HCT116 (cell line): ENCODE measurements around the gene MCOLN1. TPM values are rescaled to one million over a fixed set of nuclear protein-coding genes. Genes with fewer than 3 reads are reported as not detected.

ENCODE experiments used
- ATAC-seq: fragments of 200-7000 bp; cut with Tn5 transposase; 2 replicates; pipeline ENCODE4 v1.9.1; 2020; ENCODE audit warnings: mild to moderate bottlenecking, moderate library complexity
- Bru-seq: library from RNA; stranded (reverse); fragments of 400-500 nt; gene quantifications from one replicate; lab custom pipeline; 2021; lab: Mats Ljungman, UMichigan
- BruChase-seq, 2 experiments: library from RNA; stranded (reverse); fragments of 400-500 nt; gene quantifications; one replicate each; lab custom pipeline; 2021; lab: Mats Ljungman, UMichigan
- BruUV-seq: library from RNA; stranded (reverse); fragments of 400-500 nt; replicated peaks from 2 replicates; lab custom pipeline; 2021; lab: Mats Ljungman, UMichigan
- CTCF ChIA-PET: fragments of 300-600 bp; sonication (Branson Sonifier 250); formaldehyde crosslinking; loops from one replicate; lab custom pipeline; 2021; ENCODE audit warnings: antibody characterized with exemption; lab: Charles Lee
- POLR2A ChIA-PET: fragments of 300-600, 350-600 bp; sonication (Branson Sonifier 250); formaldehyde crosslinking; loops from one replicate; lab custom pipeline; 2021; ENCODE audit warnings: antibody characterized with exemption; lab: Charles Lee
- RAD21 ChIA-PET, 2 experiments: fragments of 300-600 bp; sonication (Branson Sonifier 250); formaldehyde crosslinking; loops; one replicate each; lab custom pipeline; 2023; ENCODE audit warnings: low total read pairs in 2 of 2; ENCODE audit not compliant: uncharacterized antibody in 2 of 2, unreplicated experiment in 2 of 2, low non-redundant PET in 1 of 2; lab: Charles Lee
- DNase-seq: peaks from one replicate; pipeline ENCODE4 v3.0.0-alpha.2; 2010; ENCODE audit warnings: low read depth, low spot score
- H2AFZ ChIP-seq: fragments of 200-600 bp; shearing (Covaris generic), sonication (generic); 2 replicates; pipeline ENCODE4 v1.6.1; 2017; ENCODE audit warnings: low read depth, mixed run types, mixed read lengths, antibody characterized with exemption, low read length; ENCODE audit not compliant: poor library complexity, severe bottlenecking
- H3K27ac ChIP-seq: 2 replicates; pipeline ENCODE4 v1.5.1; 2012; ENCODE audit warnings: low read depth, low read length
- H3K27me3 ChIP-seq: fragments of 200-600 bp; sonication (generic); 2 replicates; pipeline ENCODE4 v1.6.1; 2016; ENCODE audit warnings: mixed run types, low read length, mixed read lengths; ENCODE audit not compliant: insufficient read depth
- H3K36me3 ChIP-seq, 2 experiments: fragments of 200-500 bp in 1 of 2; fragments of 200-600 bp in 1 of 2; sonication (Bioruptor generic) in 1 of 2; sonication (generic) in 1 of 2; 2 replicates each; pipeline versions ENCODE4 v1.5.1 to v1.6.1; 2014 to 2016; ENCODE audit warnings: low read length in 2 of 2, inconsistent platforms in 1 of 2, mixed read lengths in 1 of 2, mixed run types in 1 of 2; ENCODE audit not compliant: insufficient read depth in 2 of 2, control insufficient read depth in 1 of 2
- H3K4me1 ChIP-seq, 2 experiments: fragments of 200-600 bp in 1 of 2; sonication (generic) in 1 of 2; 2 replicates each; pipeline versions ENCODE4 v1.5.1 to v1.6.1; 2012 to 2017; ENCODE audit warnings: low read length in 2 of 2, inconsistent platforms in 1 of 2, mild to moderate bottlenecking in 1 of 2, mixed read lengths in 1 of 2, mixed run types in 1 of 2, moderate library complexity in 1 of 2; ENCODE audit not compliant: insufficient read depth in 2 of 2, control insufficient read depth in 1 of 2
- H3K4me2 ChIP-seq: fragments of 200-600 bp; sonication (generic); 2 replicates; pipeline ENCODE4 v1.6.1; 2017; ENCODE audit warnings: mixed run types, low read length, mixed read lengths
- H3K4me3 ChIP-seq, 2 experiments: fragments of 200-600 bp in 1 of 2; sonication (generic) in 1 of 2; replicated peaks in 1 of 2; 2 replicates each; pipeline ENCODE4 v1.5.1; 2011 to 2016; ENCODE audit warnings: low read length in 2 of 2, control low read depth in 1 of 2, low read depth in 1 of 2, mild to moderate bottlenecking in 1 of 2, mixed read lengths in 1 of 2, mixed run types in 1 of 2
- H3K79me2 ChIP-seq: fragments of 200-600 bp; sonication (generic); 2 replicates; pipeline ENCODE4 v1.6.1; 2017; ENCODE audit warnings: mild to moderate bottlenecking, mixed run types, low read length, moderate library complexity, mixed read lengths; ENCODE audit not compliant: insufficient read depth
- H3K9ac ChIP-seq: fragments of 200-600 bp; sonication (generic); 2 replicates; pipeline ENCODE4 v1.6.1; 2016; ENCODE audit warnings: low read length, mixed read lengths
- H3K9me2 ChIP-seq: fragments of 200-600 bp; sonication (generic), shearing (Covaris generic); 2 replicates; pipeline ENCODE4 v1.6.1; 2017; ENCODE audit warnings: mixed run types, mild to moderate bottlenecking, moderate library complexity; ENCODE audit not compliant: insufficient read depth
- H3K9me3 ChIP-seq, 2 experiments: fragments of 200-500 bp in 1 of 2; fragments of 200-600 bp in 1 of 2; sonication (Bioruptor generic) in 1 of 2; sonication (generic) in 1 of 2; 2 replicates each; pipeline ENCODE4 v1.6.1; 2014 to 2017; ENCODE audit warnings: low read length in 2 of 2, mixed read lengths in 2 of 2, inconsistent platforms in 1 of 2, low read depth in 1 of 2, mild to moderate bottlenecking in 1 of 2, mixed run types in 1 of 2, moderate library complexity in 1 of 2; ENCODE audit not compliant: control insufficient read depth in 1 of 2, insufficient read depth in 1 of 2
- H4K20me1 ChIP-seq: fragments of 200-600 bp; sonication (generic), shearing (Covaris generic); 2 replicates; pipeline ENCODE4 v1.6.1; 2017; ENCODE audit warnings: mixed run types, mild to moderate bottlenecking, moderate library complexity; ENCODE audit not compliant: insufficient read depth
- CEBPB ChIP-seq: IDR thresholded peaks from 2 replicates; pipeline ENCODE4 v1.6.1; 2012; ENCODE audit warnings: low read depth
- EGR1 ChIP-seq: IDR thresholded peaks from 2 replicates; pipeline ENCODE4 v1.6.1; 2012; ENCODE audit warnings: low read depth
- ELF1 ChIP-seq: IDR thresholded peaks from 2 replicates; pipeline ENCODE4 v1.6.1; 2012; ENCODE audit warnings: low read depth, borderline replicate concordance
- EZH2 ChIP-seq: fragments of 200-600 bp; sonication (generic); IDR thresholded peaks from 2 replicates; pipeline ENCODE4 v1.6.1; 2017; ENCODE audit warnings: antibody characterized with exemption, mixed run types
- EZH2phosphoT487 ChIP-seq: fragments of 200-600 bp; IDR thresholded peaks from 2 replicates; pipeline ENCODE4 v1.6.1; 2018; ENCODE audit warnings: antibody characterized with exemption, borderline replicate concordance
- JUND ChIP-seq: IDR thresholded peaks from 2 replicates; pipeline ENCODE4 v1.6.1; 2012
- POLR2A ChIP-seq: IDR thresholded peaks from 2 replicates; pipeline ENCODE4 v1.7.0; 2011; ENCODE audit warnings: borderline replicate concordance; ENCODE audit not compliant: insufficient read depth, insufficient read length; ENCODE audit errors: extremely low read depth
- POLR2AphosphoS5 ChIP-seq: IDR thresholded peaks from 2 replicates; pipeline ENCODE4 v1.6.1; 2011; ENCODE audit warnings: mild to moderate bottlenecking, low read depth, low read length, moderate library complexity
- SIN3A ChIP-seq: IDR thresholded peaks from 2 replicates; pipeline ENCODE4 v1.6.1; 2012; ENCODE audit warnings: low read depth
- SP1 ChIP-seq: IDR thresholded peaks from 2 replicates; pipeline ENCODE4 v1.6.1; 2012; ENCODE audit warnings: low read depth
- SRF ChIP-seq: IDR thresholded peaks from 2 replicates; pipeline ENCODE4 v1.6.1; 2012; ENCODE audit warnings: low read depth
- TCF7L2 ChIP-seq: IDR thresholded peaks from 2 replicates; pipeline ENCODE4 v1.7.0; 2011; ENCODE audit warnings: borderline replicate concordance, inconsistent platforms; ENCODE audit not compliant: insufficient read depth, insufficient read length; ENCODE audit errors: extremely low read depth
- YY1 ChIP-seq: IDR thresholded peaks from 2 replicates; pipeline ENCODE4 v1.6.1; 2011; ENCODE audit warnings: low read length, low read depth, moderate library complexity, mild to moderate bottlenecking; ENCODE audit not compliant: insufficient replicate concordance; ENCODE audit errors: extremely low read depth
- ZNF274 ChIP-seq: fragments of 200-500 bp; sonication (Bioruptor generic); IDR thresholded peaks from 2 replicates; pipeline ENCODE4 v1.6.1; 2014; ENCODE audit warnings: mild to moderate bottlenecking, low read depth, low read length, inconsistent platforms
- intact Hi-C: fragments of 100-400 bp; cut with micrococcal nuclease; formaldehyde crosslinking; loops from 2 replicates; pipeline ENCODE4 v1.10.0; 2022
- long read RNA-seq: library from polyadenylated mRNA; unstranded; transcript quantifications from one replicate; pipeline ENCODE4 v2.0.0, GENCODE V29; 2021; ENCODE audit not compliant: unreplicated experiment
- polyA plus RNA-seq: library from polyadenylated mRNA; unstranded; fragments of >200 nt; gene quantifications from 2 replicates; pipeline ENCODE4 v1.2.1, GENCODE V29; 2012; ENCODE audit warnings: missing spikeins
- total RNA-seq: library from RNA; stranded (reverse); gene quantifications from one replicate; pipeline ENCODE4 v1.2.1, GENCODE V29; 2021; ENCODE audit not compliant: unreplicated experiment
- TF ChIP-seq, protein P1 (sequence below): IDR thresholded peaks from 2 replicates; pipeline ENCODE4 v1.6.1; 2011; ENCODE audit warnings: mild to moderate bottlenecking, low read length, moderate library complexity; ENCODE audit not compliant: insufficient replicate concordance; ENCODE audit errors: extremely low read depth
- TF ChIP-seq, protein P2 (sequence below), 3 experiments: fragments of 200-600 bp in 1 of 3; sonication (generic) in 1 of 3; IDR thresholded peaks in 2 of 3; conservative IDR thresholded peaks in 1 of 3; 2 replicates each; pipeline ENCODE4 v1.5.1; 2012 to 2017; ENCODE audit warnings: low read depth in 2 of 3, low read length in 2 of 3, antibody characterized with exemption in 1 of 3, borderline replicate concordance in 1 of 3, control low read depth in 1 of 3, mild to moderate bottlenecking in 1 of 3, mixed read lengths in 1 of 3, mixed run types in 1 of 3, moderate library complexity in 1 of 3; ENCODE audit not compliant: insufficient read depth in 1 of 3
- TF ChIP-seq, protein P3 (sequence below): IDR thresholded peaks from 2 replicates; pipeline ENCODE4 v1.6.1; 2012
- TF ChIP-seq, protein P4 (sequence below): IDR thresholded peaks from 2 replicates; pipeline ENCODE4 v1.6.1; 2012

The MCOLN1 gene
- 19.1 TPM for total RNA-seq
- polyA plus RNA-seq, result 15.5 and 19.6 TPM in 2 replicates
- percentile 41 among the genes with signal in this experiment for Bru-seq, nascent RNA
- percentile 57 among the genes with signal in this experiment for BruChase-seq, experiment 1, labeled RNA remaining after a 6-hour chase
- BruChase-seq, experiment 2, labeled RNA remaining after a 2-hour chase, result percentile 49 among the genes with signal in this experiment
- long read RNA-seq, transcript MCOLN1-201 (14 exons, 2,082 nt), result major isoform, 18 of 42 reads
- long read RNA-seq, partial matches to known transcripts, result 10 of 42 reads
- long read RNA-seq, other reads (novel, unspliced or antisense), result 12 of 42 reads

DNA sequence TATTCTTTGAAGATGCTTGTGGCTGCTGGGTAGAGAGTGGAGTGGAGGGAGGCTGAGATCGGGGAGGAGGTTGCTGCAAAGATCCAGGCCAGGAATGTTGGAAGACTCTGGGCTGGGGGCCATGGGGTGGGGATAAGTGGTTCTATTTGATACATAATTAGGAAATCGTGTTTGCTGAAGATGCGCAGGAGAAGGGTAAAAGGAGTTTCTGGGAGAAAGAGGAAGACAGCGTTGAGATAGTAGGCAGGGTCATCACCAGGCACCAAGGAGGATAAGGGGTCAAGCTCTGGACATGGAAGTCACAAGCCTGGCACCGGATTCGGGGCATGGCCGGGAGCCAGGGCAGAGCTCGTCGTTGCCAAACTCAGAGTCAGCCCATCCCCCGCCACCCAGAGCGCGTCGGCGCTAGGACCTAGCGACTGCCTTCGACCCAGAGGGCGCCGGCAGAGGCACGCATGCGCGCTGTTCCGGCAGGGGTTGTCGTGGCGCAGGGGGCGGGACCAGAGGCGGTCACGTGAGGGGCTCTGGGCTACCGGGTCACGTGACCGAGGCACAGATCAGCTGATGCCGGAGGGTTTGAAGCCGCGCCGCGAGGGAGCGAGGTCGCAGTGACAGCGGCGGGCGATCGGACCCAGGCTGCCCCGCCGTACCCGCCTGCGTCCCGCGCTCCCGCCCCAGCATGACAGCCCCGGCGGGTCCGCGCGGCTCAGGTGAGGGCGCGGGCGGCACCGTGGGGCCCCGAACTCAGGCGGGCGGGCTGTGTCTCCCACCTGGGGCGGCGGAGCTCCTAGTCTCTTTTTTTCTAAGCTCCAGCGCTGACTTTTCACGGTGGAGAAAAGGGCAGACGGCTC lies at the start of gene MCOLN1:
TSS of gene MCOLN1 (plus strand) at position 553 of the 851 bp plus-strand sequence. CDS start at position 680, 127 bp downstream.
- POLR2A ChIA-PET, result interaction anchor here (0.7 to 1.4 kb wide), 4 partner anchors 16 to 423 kb away, joined by 3 to 5 read pairs (median 4); no protein-coding TSS in a partner anchor
- H3K79me2 ChIP-seq, result peaks cover 4% of the 10 kb centered on the region; the same call in 1 of the 2 replicates
- RAD21 ChIA-PET, result no interaction called here
- ATAC-seq, result peak; percentile 89
- DNase-seq, result peak; percentile 90
- H3K4me1 ChIP-seq, result peaks cover 11 to 17% of the 10 kb centered on the region in 2 experiments; a peak in 3 of 4 replicates
- CTCF ChIA-PET, result interaction anchor here (1.5 kb wide), 1 partner anchor 168 kb away, joined by 5 read pairs; no protein-coding TSS in a partner anchor
- H4K20me1 ChIP-seq, result no peaks in the 10 kb centered on the region
- peak within 1 kb of the TSS; percentile 98 for H3K4me2 ChIP-seq
- H3K27me3 ChIP-seq, result no peaks in the 10 kb centered on the region
- H3K9me2 ChIP-seq, result no peaks in the 10 kb centered on the region
- no TSS peak for BruUV-seq
- peak within 1 kb of the TSS; percentile 72 for H3K9ac ChIP-seq
- H3K4me3 ChIP-seq, result peak within 1 kb of the TSS; percentile 77 to 89
- H3K9me3 ChIP-seq, result no peaks in the 10 kb centered on the region
- no peaks in the 10 kb centered on the region for H3K36me3 ChIP-seq
- intact Hi-C loops, result loop anchor here (1.0 kb wide), 1 partner anchor 12 kb away; no protein-coding TSS in a partner anchor
- peak within 1 kb of the TSS; percentile 49 for H3K27ac ChIP-seq
- no peak within 1 kb of the TSS for H2AFZ ChIP-seq
- TF ChIP-seq POLR2A (no peak), SIN3A (peak; percentile 99), ZNF274 (no peak), SP1 (peak; percentile 97), ELF1 (no peak; the same call in 1 of the 2 replicates), EZH2phosphoT487 (no peak), SRF (no peak), TCF7L2 (peak; percentile 90), POLR2AphosphoS5 (peak; percentile 42; the same call in 1 of the 2 replicates), EZH2 (no peak), YY1 (peak; percentile 78), JUND (no peak), EGR1 (no peak), CEBPB (no peak)
- TF ChIP-seq, protein P1, sequence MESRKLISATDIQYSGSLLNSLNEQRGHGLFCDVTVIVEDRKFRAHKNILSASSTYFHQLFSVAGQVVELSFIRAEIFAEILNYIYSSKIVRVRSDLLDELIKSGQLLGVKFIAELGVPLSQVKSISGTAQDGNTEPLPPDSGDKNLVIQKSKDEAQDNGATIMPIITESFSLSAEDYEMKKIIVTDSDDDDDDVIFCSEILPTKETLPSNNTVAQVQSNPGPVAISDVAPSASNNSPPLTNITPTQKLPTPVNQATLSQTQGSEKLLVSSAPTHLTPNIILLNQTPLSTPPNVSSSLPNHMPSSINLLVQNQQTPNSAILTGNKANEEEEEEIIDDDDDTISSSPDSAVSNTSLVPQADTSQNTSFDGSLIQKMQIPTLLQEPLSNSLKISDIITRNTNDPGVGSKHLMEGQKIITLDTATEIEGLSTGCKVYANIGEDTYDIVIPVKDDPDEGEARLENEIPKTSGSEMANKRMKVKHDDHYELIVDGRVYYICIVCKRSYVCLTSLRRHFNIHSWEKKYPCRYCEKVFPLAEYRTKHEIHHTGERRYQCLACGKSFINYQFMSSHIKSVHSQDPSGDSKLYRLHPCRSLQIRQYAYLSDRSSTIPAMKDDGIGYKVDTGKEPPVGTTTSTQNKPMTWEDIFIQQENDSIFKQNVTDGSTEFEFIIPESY, result no peak
- TF ChIP-seq, protein P2, sequence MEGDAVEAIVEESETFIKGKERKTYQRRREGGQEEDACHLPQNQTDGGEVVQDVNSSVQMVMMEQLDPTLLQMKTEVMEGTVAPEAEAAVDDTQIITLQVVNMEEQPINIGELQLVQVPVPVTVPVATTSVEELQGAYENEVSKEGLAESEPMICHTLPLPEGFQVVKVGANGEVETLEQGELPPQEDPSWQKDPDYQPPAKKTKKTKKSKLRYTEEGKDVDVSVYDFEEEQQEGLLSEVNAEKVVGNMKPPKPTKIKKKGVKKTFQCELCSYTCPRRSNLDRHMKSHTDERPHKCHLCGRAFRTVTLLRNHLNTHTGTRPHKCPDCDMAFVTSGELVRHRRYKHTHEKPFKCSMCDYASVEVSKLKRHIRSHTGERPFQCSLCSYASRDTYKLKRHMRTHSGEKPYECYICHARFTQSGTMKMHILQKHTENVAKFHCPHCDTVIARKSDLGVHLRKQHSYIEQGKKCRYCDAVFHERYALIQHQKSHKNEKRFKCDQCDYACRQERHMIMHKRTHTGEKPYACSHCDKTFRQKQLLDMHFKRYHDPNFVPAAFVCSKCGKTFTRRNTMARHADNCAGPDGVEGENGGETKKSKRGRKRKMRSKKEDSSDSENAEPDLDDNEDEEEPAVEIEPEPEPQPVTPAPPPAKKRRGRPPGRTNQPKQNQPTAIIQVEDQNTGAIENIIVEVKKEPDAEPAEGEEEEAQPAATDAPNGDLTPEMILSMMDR (IDR thresholded peaks at IDR 0.05 in 2 of 3, conservative IDR thresholded peaks at IDR 0.05 in 1 of 3; ENCODE audit: borderline replicate concordance in 1 of 3, insufficient read depth in 1 of 3, low read depth in 2 of 3, low read length in 2 of 3), result no peak
- TF ChIP-seq, protein P3, sequence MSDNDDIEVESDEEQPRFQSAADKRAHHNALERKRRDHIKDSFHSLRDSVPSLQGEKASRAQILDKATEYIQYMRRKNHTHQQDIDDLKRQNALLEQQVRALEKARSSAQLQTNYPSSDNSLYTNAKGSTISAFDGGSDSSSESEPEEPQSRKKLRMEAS, result peak; percentile 98
- TF ChIP-seq, protein P4, sequence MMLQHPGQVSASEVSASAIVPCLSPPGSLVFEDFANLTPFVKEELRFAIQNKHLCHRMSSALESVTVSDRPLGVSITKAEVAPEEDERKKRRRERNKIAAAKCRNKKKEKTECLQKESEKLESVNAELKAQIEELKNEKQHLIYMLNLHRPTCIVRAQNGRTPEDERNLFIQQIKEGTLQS, result no peak; the same call in 1 of the 2 replicates
